IPS DF 4.7 (cell line): ENCODE results near the gene METTL4.

Experiments used
- DNase-seq: peaks from one replicate; pipeline ENCODE4 v3.0.0-alpha.2; 2013; ENCODE audit warnings: low spot score; ENCODE audit errors: extremely low read depth

METTL4 gene

GRCh38 chr18:2518473-2518872 lies 52.8 kb downstream of the METTL4 start:
- DNase-seq, result no peak

GRCh38 chr18:2515908-2516625 lies 55.2 kb downstream of the METTL4 start:
- no peak for DNase-seq

GRCh38 chr18:2515171-2515787 lies 56.0 kb downstream of the METTL4 start:
- no peak for DNase-seq

- DNase-seq, result no peak
Measured at GRCh38 chr18:2513616-2514015, 57.7 kb downstream of the METTL4 start.

GRCh38 chr18:2512059-2512458 lies 59.2 kb downstream of the METTL4 start:
- no peak for DNase-seq

- DNase-seq, result no peak
Measured at GRCh38 chr18:2511451-2511850, 59.9 kb downstream of the METTL4 start.

- DNase-seq, result no peak
Measured at GRCh38 chr18:2510416-2510815, 60.9 kb downstream of the METTL4 start.

GRCh38 chr18:2508678-2509077 lies 62.6 kb downstream of the METTL4 start:
- DNase-seq, result no peak

- no peak for DNase-seq
Measured at GRCh38 chr18:2508155-2508554, 63.1 kb downstream of the METTL4 start.

GRCh38 chr18:2504642-2505041 lies 66.7 kb downstream of the METTL4 start:
- DNase-seq, result no peak

GRCh38 chr18:2502880-2503279 lies 68.4 kb downstream of the METTL4 start:
- no peak for DNase-seq

- no peak for DNase-seq
Measured at GRCh38 chr18:2502394-2502793, 68.9 kb downstream of the METTL4 start.

GRCh38 chr18:2497797-2498196 lies 73.5 kb downstream of the METTL4 start:
- no peak for DNase-seq

- DNase-seq, result no peak
Measured at GRCh38 chr18:2495381-2495780, 75.9 kb downstream of the METTL4 start.

- DNase-seq, result no peak
Measured at GRCh38 chr18:2494921-2495320, 76.4 kb downstream of the METTL4 start.
